Neural cell (in vitro differentiated cells): ENCODE data around the gene LYPD3.

ENCODE experiments used
- CTCF ChIP-seq: fragments of 450-650 bp; IDR thresholded peaks from 2 replicates; pipeline ENCODE4 v1.5.1; 2014; ENCODE audit warnings: antibody characterized with exemption, mild to moderate bottlenecking, moderate library complexity; ENCODE audit not compliant: poor library complexity, severe bottlenecking
- EP300 ChIP-seq: fragments of 450-650 bp; conservative IDR thresholded peaks from 2 replicates; pipeline ENCODE4 v1.6.1; 2014; ENCODE audit warnings: antibody characterized with exemption, mild to moderate bottlenecking, moderate library complexity; ENCODE audit not compliant: poor library complexity, severe bottlenecking
- EZH2 ChIP-seq: fragments of 200-600, 300-800 bp; shearing (Covaris generic), sonication (generic); IDR thresholded peaks from 2 replicates; pipeline ENCODE4 v1.6.1; 2014; ENCODE audit warnings: antibody characterized with exemption, low read length, borderline replicate concordance, mild to moderate bottlenecking; ENCODE audit not compliant: insufficient read depth, poor library complexity, severe bottlenecking
- MXI1 ChIP-seq: fragments of 450-650 bp; conservative IDR thresholded peaks from 2 replicates; pipeline ENCODE4 v1.6.1; 2014; ENCODE audit warnings: antibody characterized with exemption, mild to moderate bottlenecking; ENCODE audit not compliant: poor library complexity, severe bottlenecking
- POLR2AphosphoS5 ChIP-seq: IDR thresholded peaks from 2 replicates; pipeline ENCODE4 v1.6.1; 2012
- RAD21 ChIP-seq: fragments of 450-650 bp; conservative IDR thresholded peaks from 2 replicates; pipeline ENCODE4 v1.6.1; 2014; ENCODE audit warnings: antibody characterized with exemption, mild to moderate bottlenecking, moderate library complexity
- REST ChIP-seq: IDR thresholded peaks from 2 replicates; pipeline ENCODE4 v1.6.1; 2012; ENCODE audit warnings: borderline replicate concordance
- SMC3 ChIP-seq: fragments of 450-650 bp; conservative IDR thresholded peaks from 2 replicates; pipeline ENCODE4 v1.6.1; 2014; ENCODE audit warnings: antibody characterized with exemption, mild to moderate bottlenecking, moderate library complexity; ENCODE audit not compliant: poor library complexity
- TAF1 ChIP-seq: IDR thresholded peaks from 2 replicates; pipeline ENCODE4 v1.6.1; 2012; ENCODE audit warnings: low read depth

- TF ChIP-seq RAD21 (no peak), CTCF (no peak), POLR2AphosphoS5 (no peak), SMC3 (no peak), MXI1 (no peak), EP300 (no peak), REST (no peak), EZH2 (no peak), TAF1 (no peak)
Measured at GRCh38 chr19:43486412-43486811, 21.0 kb upstream of the LYPD3 start.
